ENCODE data around the gene NEK1.

NEK1 gene

GRCh38 chr4:169615467-169616106, 3.2 kb upstream of the NEK1 start:
- Histone ChIP-seq H2AFZ (ENCODE audit: low read length) (no peak overlapping the region), H3F3A (ENCODE audit: low read depth) (no peaks in the 10 kb centered on the region), H3K4me2 (ENCODE audit: low read depth, low read length, poor library complexity, severe bottlenecking) (no peak overlapping the region), H3K36me3 (ENCODE audit: insufficient read depth, low read length) (no peaks in the 10 kb centered on the region), H3K79me2 (ENCODE audit: insufficient read depth, low read length) (peaks cover 18% of the 10 kb centered on the region), H3K4me1 (ENCODE audit: insufficient read depth, low read length, poor library complexity, severe bottlenecking) (peaks cover 34% of the 10 kb centered on the region), H3K9ac (ENCODE audit: low read depth, low read length, poor library complexity, severe bottlenecking) (no peak overlapping the region), H3K4me3 (ENCODE audit: low read length, poor library complexity, severe bottlenecking) (no peak overlapping the region), H4K20me1 (ENCODE audit: insufficient read depth, low read length, poor library complexity, severe bottlenecking) (peaks cover 10% of the 10 kb centered on the region), H3K27me3 (ENCODE audit: insufficient read depth, low read length, poor library complexity, severe bottlenecking) (no peaks in the 10 kb centered on the region), H3K9me2 (replicated peaks; ENCODE audit: low read depth, low read length) (no peaks in the 10 kb centered on the region), H3K9me3 (ENCODE audit: insufficient read depth, low read depth, low read length) (no peaks in the 10 kb centered on the region)
- no peak for TF ChIP-seq CTCF (conservative IDR thresholded peaks at IDR 0.05; ENCODE audit: low read length)
- no peak for TF ChIP-seq EZH2phosphoT487 (IDR thresholded peaks at IDR 0.05; ENCODE audit: borderline replicate concordance)

DNA sequence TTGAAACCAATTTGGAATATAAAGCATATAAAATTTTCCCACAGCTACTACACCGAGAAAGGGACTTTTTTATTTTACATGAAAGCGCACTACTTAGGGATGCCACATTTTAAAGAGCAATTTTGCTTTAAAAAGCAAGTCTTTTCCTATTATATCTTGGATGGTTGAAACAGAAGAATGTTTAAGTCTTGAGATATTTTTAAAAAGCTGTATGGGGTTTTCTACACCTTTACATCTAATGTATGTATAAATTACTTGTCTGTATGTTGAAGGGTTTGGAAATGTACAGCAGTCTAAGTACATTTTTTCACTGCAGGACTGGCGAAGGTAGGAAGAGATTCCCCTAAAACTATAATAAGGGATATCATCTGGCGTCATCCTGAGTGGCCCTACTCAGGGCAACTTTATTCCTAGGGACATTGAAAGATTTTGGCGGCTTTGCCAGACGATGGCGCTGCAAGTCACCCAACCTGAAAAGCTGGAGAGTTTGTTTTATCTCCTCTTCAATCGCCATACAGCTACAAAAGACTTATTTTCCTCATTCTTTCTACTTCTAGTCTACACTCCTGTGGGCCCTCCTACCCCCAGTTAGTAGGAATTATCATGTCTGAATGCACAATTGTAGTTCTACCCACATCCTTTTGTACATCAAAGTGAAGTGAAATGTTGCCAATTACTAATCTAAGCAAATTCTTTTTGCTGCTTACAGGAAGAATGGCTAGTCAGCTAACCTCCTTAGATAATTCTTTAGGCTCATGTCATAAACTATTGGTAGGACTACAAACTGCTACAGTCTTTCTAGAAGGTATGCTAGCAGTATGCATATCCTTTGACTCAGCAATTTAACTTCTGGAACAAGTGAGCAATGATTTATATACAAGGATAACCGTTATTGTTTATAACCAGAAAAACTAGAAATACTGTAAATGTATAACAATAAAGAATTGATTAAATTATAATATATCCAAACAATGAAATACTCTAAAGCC, 782 bp upstream of the NEK1 start:
- H3F3A ChIP-seq (ENCODE audit: low read depth), result no peaks in the 10 kb centered on the region
- TF ChIP-seq CTCF (conservative IDR thresholded peaks at IDR 0.05; ENCODE audit: low read length), result peak; percentile 89
- TF ChIP-seq EZH2phosphoT487 (IDR thresholded peaks at IDR 0.05; ENCODE audit: borderline replicate concordance), result no peak

GRCh38 chr4:169611157-169611556, 1.2 kb downstream of the NEK1 start:
- peaks cover 42% of the 10 kb centered on the region for H3K79me2 ChIP-seq (ENCODE audit: insufficient read depth, low read length)
- H3K27me3 ChIP-seq (ENCODE audit: insufficient read depth, low read length, poor library complexity, severe bottlenecking), result no peaks in the 10 kb centered on the region
- H3K36me3 ChIP-seq (ENCODE audit: insufficient read depth, low read length), result no peaks in the 10 kb centered on the region
- peak overlapping the region; percentile 94 for H3K4me3 ChIP-seq (ENCODE audit: low read length, poor library complexity, severe bottlenecking)
- peaks cover 13% of the 10 kb centered on the region for H4K20me1 ChIP-seq (ENCODE audit: insufficient read depth, low read length, poor library complexity, severe bottlenecking)
- H3K4me1 ChIP-seq (ENCODE audit: insufficient read depth, low read length, poor library complexity, severe bottlenecking), result peaks cover 33% of the 10 kb centered on the region
- H3F3A ChIP-seq (ENCODE audit: low read depth), result no peaks in the 10 kb centered on the region
- H2AFZ ChIP-seq (ENCODE audit: low read length), result no peak overlapping the region
- H3K9me3 ChIP-seq (ENCODE audit: insufficient read depth, low read depth, low read length), result no peaks in the 10 kb centered on the region
- H3K9me2 ChIP-seq (replicated peaks; ENCODE audit: low read depth, low read length), result no peaks in the 10 kb centered on the region
- H3K4me2 ChIP-seq (ENCODE audit: low read depth, low read length, poor library complexity, severe bottlenecking), result peak overlapping the region; percentile 98
- H3K9ac ChIP-seq (ENCODE audit: low read depth, low read length, poor library complexity, severe bottlenecking), result peak overlapping the region; percentile 80
- TF ChIP-seq CTCF (conservative IDR thresholded peaks at IDR 0.05; ENCODE audit: low read length), result no peak
- TF ChIP-seq EZH2phosphoT487 (IDR thresholded peaks at IDR 0.05; ENCODE audit: borderline replicate concordance), result no peak

More for the DNA sequence above, 782 bp upstream of the NEK1 start:
- H3K4me2 ChIP-seq (ENCODE audit: low read depth, low read length, poor library complexity, severe bottlenecking), result peak overlapping the region; percentile 98
- H4K20me1 ChIP-seq (ENCODE audit: insufficient read depth, low read length, poor library complexity, severe bottlenecking), result peaks cover 13% of the 10 kb centered on the region
- no peaks in the 10 kb centered on the region for H3K36me3 ChIP-seq (ENCODE audit: insufficient read depth, low read length)
- H3K9me3 ChIP-seq (ENCODE audit: insufficient read depth, low read depth, low read length), result no peaks in the 10 kb centered on the region
- no peaks in the 10 kb centered on the region for H3K27me3 ChIP-seq (ENCODE audit: insufficient read depth, low read length, poor library complexity, severe bottlenecking)
- H3K9me2 ChIP-seq (replicated peaks; ENCODE audit: low read depth, low read length), result no peaks in the 10 kb centered on the region
- H3K79me2 ChIP-seq (ENCODE audit: insufficient read depth, low read length), result peaks cover 28% of the 10 kb centered on the region
- peak overlapping the region; percentile 98 for H2AFZ ChIP-seq (ENCODE audit: low read length)
- peak overlapping the region; percentile 94 for H3K4me3 ChIP-seq (ENCODE audit: low read length, poor library complexity, severe bottlenecking)
- H3K9ac ChIP-seq (ENCODE audit: low read depth, low read length, poor library complexity, severe bottlenecking), result peak overlapping the region; percentile 80
- H3K4me1 ChIP-seq (ENCODE audit: insufficient read depth, low read length, poor library complexity, severe bottlenecking), result peaks cover 27% of the 10 kb centered on the region

Measured in Loucy (cell line).